ENCODE data around the gene AUNIP.

Gene AUNIP

DNA sequence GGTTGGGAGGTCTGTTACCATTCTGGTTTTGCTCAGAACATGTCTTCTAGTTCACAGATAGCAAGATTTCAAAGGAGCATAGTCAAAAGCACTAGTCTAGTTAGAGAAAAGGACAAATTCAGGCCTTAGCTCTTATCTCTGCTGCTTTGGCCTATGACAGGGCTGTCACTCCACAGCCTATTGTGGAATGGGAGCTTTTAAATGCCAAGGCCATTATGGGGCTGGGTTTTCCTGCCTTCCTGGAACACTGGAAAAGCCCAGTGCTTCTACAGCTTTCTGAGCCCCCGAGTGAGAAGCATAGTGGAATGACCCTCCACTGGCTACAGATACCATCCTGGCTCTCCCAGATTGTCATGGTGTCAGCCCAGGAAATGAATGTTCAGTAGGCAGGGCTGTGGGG is 30.2 kb downstream of the AUNIP start:
- Histone ChIP-seq H3K36me3 (ENCODE audit: control insufficient read depth, insufficient read depth, low read length) (peaks cover 37% of the 10 kb centered on the region), H3K27me3 (ENCODE audit: control insufficient read depth, insufficient read depth, low read length, poor library complexity, severe bottlenecking) (no peaks in the 10 kb centered on the region), H3K9me3 (ENCODE audit: control insufficient read depth, low read length) (no peaks in the 10 kb centered on the region), H3K27ac (ENCODE audit: insufficient read depth, low read depth, low read length, poor library complexity, severe bottlenecking) (no peak overlapping the region), H3K4me3 (ENCODE audit: insufficient read depth, low read depth, low read length) (no peak overlapping the region), H3K4me1 (ENCODE audit: control insufficient read depth, insufficient read depth, low read length) (no peaks in the 10 kb centered on the region)
- 77 to 91% methylated on average over 1 of the region's 1 CpG for WGBS, 2 experiments

DNA sequence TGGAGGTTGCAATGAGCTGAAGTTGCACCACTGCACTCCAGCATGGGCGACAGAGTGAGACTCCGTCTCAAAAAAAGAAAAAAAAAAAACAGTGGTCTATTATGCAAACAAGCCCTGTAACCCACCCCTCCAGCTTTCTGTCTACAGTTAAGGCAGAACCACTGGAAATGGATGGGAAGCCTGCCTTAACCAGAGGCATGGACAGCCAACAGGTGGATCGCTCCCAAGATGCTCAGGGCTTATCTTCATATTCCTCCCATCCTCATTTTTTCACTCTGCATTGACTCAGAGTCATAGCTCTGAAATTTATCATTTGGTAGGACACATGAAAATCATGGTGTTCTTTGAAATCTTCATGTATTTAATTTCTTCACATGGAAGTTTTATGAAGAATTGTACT is 30.8 kb downstream of the AUNIP start:
- H3K4me1 ChIP-seq (ENCODE audit: control insufficient read depth, insufficient read depth, low read length): no peaks in the 10 kb centered on the region
- no peaks in the 10 kb centered on the region for H3K9me3 ChIP-seq (ENCODE audit: control insufficient read depth, low read length)
- no peak overlapping the region for H3K27ac ChIP-seq (ENCODE audit: insufficient read depth, low read depth, low read length, poor library complexity, severe bottlenecking)
- H3K4me3 ChIP-seq (ENCODE audit: insufficient read depth, low read depth, low read length): no peak overlapping the region
- WGBS, 2 experiments: 85 to 87% methylated on average over 3 of the region's 3 CpGs
- H3K27me3 ChIP-seq (ENCODE audit: control insufficient read depth, insufficient read depth, low read length, poor library complexity, severe bottlenecking): no peaks in the 10 kb centered on the region
- H3K36me3 ChIP-seq (ENCODE audit: control insufficient read depth, insufficient read depth, low read length): peaks cover 32% of the 10 kb centered on the region

DNA sequence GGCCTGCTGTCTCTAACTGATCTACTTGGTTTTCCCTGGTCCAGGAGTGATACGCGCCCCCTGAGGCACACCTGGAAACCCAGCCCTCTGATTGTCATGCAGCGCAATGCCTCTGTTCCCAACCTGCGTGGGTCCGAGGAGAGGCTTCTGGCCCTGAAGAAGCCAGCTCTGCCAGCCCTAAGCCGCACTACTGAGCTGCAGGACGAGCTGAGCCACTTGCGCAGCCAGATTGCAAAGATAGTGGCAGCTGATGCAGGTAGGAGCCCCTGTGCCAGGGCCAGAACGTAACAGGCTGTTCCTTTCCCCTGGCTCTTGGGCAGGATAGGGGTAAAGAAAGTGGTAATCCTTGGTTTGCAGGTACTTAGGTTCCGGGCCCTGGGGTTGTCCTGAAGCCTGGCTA is 32.7 kb downstream of the AUNIP start:
- WGBS, 2 experiments: 94 to 96% methylated on average over 10 of the region's 10 CpGs
- H3K36me3 ChIP-seq (ENCODE audit: control insufficient read depth, insufficient read depth, low read length): peaks cover 18% of the 10 kb centered on the region
- H3K9me3 ChIP-seq (ENCODE audit: control insufficient read depth, low read length): no peaks in the 10 kb centered on the region
- H3K4me3 ChIP-seq (ENCODE audit: insufficient read depth, low read depth, low read length): no peak overlapping the region
- H3K4me1 ChIP-seq (ENCODE audit: control insufficient read depth, insufficient read depth, low read length): peaks cover under 1% of the 10 kb centered on the region
- H3K27ac ChIP-seq (ENCODE audit: insufficient read depth, low read depth, low read length, poor library complexity, severe bottlenecking): no peak overlapping the region
- H3K27me3 ChIP-seq (ENCODE audit: control insufficient read depth, insufficient read depth, low read length, poor library complexity, severe bottlenecking): peaks cover 5% of the 10 kb centered on the region

DNA sequence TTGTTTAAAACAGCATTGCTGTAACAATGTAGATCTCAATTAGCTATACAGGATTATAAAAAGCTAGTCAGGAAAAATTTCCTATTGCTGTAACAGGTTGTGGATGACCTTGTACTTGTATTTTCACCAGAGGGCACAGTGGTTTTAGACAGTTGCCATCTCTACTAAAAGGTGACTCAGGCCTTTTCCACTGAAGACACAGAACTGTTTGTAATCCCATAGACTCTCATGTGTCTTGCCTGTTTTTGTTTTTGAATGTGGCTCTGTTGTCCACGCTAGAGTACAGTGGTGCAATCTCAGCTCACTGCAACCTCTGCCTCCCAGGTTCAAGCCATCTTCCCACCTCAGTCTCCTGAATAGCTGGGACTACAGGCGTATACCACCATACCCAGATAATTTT is 33.7 kb downstream of the AUNIP start:
- Histone ChIP-seq H3K27ac (ENCODE audit: insufficient read depth, low read depth, low read length, poor library complexity, severe bottlenecking) (no peak overlapping the region), H3K27me3 (ENCODE audit: control insufficient read depth, insufficient read depth, low read length, poor library complexity, severe bottlenecking) (peaks cover 12% of the 10 kb centered on the region), H3K4me3 (ENCODE audit: insufficient read depth, low read depth, low read length) (no peak overlapping the region), H3K4me1 (ENCODE audit: control insufficient read depth, insufficient read depth, low read length) (peaks cover 8% of the 10 kb centered on the region), H3K9me3 (ENCODE audit: control insufficient read depth, low read length) (no peaks in the 10 kb centered on the region), H3K36me3 (ENCODE audit: control insufficient read depth, insufficient read depth, low read length) (peaks cover 12% of the 10 kb centered on the region)
- WGBS, 2 experiments: 94% methylated on average over 2 of the region's 2 CpGs

DNA sequence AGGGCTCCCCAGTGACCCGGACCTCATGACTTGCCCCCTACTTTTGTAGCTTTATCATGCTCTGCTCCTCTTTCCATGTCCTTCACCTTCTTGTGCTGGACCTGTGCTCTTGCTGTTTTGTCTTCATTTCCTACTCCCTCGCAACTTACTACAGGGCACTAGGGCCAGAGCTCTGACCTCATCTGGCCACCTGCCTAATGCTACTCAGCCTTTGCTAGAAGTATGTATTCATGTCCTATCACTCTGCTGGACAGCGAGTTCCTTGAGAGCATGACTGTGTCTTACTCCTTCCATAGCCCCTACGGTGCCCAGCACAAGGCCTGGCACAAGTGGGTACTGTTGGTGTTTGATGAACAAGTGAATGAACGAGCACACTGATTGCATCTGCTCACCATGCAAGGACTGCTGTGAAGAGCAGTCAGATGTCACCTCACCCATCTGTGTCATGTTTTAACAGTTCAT is 37.6 kb downstream of the AUNIP start:
- Histone ChIP-seq H3K36me3 (ENCODE audit: control insufficient read depth, insufficient read depth, low read length) (peaks cover 2% of the 10 kb centered on the region), H3K27me3 (ENCODE audit: control insufficient read depth, insufficient read depth, low read length, poor library complexity, severe bottlenecking) (peaks cover 12% of the 10 kb centered on the region), H3K9me3 (ENCODE audit: control insufficient read depth, low read length) (no peaks in the 10 kb centered on the region), H3K27ac (ENCODE audit: insufficient read depth, low read depth, low read length, poor library complexity, severe bottlenecking) (no peak overlapping the region), H3K4me3 (ENCODE audit: insufficient read depth, low read depth, low read length) (no peak overlapping the region), H3K4me1 (ENCODE audit: control insufficient read depth, insufficient read depth, low read length) (peaks cover 16% of the 10 kb centered on the region)
- WGBS, 2 experiments: 91 to 93% methylated on average over 5 of the region's 5 CpGs

DNA sequence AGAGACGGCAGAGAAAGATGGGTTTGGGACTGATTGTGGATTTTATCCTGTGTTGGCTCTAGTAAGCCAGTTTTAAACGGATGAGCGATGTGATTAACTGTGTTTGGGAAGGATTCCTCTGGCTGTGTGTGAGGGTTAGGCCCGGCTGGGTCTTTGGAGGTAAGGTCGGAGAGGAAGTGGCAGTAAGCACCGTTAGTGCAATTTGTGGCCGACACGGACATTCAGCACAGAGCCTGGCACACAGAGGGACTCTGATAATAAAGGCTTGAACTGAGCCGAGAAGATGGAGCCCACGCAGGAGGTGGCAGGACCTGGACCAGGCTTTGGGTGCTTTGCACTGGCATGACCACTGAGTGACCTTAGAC is 38.2 kb downstream of the AUNIP start:
- Histone ChIP-seq H3K27me3 (ENCODE audit: control insufficient read depth, insufficient read depth, low read length, poor library complexity, severe bottlenecking) (peaks cover 12% of the 10 kb centered on the region), H3K36me3 (ENCODE audit: control insufficient read depth, insufficient read depth, low read length) (no peaks in the 10 kb centered on the region), H3K4me1 (ENCODE audit: control insufficient read depth, insufficient read depth, low read length) (peaks cover 16% of the 10 kb centered on the region), H3K27ac (ENCODE audit: insufficient read depth, low read depth, low read length, poor library complexity, severe bottlenecking) (no peak overlapping the region), H3K9me3 (ENCODE audit: control insufficient read depth, low read length) (no peaks in the 10 kb centered on the region), H3K4me3 (ENCODE audit: insufficient read depth, low read depth, low read length) (peak overlapping the region; percentile 96)
- 68 to 70% methylated on average over 10 of the region's 10 CpGs for WGBS, 2 experiments

DNA sequence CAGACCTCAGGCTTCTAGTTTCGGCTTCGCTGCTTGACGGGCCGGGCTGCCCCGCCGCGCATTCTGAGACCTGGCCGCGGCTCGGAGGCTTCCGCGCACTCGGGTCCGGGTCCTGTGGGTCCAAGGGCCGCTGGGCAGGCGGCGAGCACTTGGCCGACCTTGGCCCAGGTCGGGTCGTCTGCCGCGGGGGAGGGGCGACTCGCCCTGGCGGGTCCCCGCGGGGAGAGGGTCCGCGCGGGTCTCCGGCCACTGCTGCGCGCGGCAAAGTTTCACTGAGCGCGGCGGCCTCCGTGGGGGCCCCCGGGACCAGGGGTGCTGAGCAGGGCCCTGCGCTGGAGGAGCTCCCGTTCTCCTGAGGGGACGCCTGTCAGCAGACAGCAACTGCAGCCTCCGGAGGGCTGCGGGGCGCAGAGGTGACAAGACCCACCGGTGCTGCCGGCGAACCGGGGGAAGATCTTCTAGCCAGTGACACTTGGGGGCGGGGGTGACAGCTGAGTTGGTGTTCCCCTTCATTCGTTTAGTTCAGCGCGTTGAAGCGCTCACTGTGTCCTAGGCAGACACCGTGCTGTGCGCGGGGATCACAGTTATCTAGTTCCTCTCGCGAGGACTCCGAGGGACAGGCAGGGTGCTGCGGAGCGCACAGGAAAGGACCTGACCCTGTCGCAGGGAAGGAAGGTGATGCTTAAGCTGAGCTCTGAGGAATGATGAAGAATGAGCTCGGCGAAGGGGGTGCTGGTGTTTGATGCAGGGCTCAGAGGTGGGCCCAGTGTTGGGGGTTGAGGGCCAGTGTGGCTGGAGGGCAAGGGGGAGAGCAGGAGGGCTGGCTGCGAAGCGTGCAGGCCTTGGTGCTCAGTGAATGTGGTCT is 38.8 kb downstream of the AUNIP start:
- Histone ChIP-seq H3K4me1 (ENCODE audit: control insufficient read depth, insufficient read depth, low read length) (peaks cover 16% of the 10 kb centered on the region), H3K9me3 (ENCODE audit: control insufficient read depth, low read length) (no peaks in the 10 kb centered on the region), H3K27me3 (ENCODE audit: control insufficient read depth, insufficient read depth, low read length, poor library complexity, severe bottlenecking) (peaks cover 12% of the 10 kb centered on the region), H3K4me3 (ENCODE audit: insufficient read depth, low read depth, low read length) (peak overlapping the region; percentile 96), H3K27ac (ENCODE audit: insufficient read depth, low read depth, low read length, poor library complexity, severe bottlenecking) (no peak overlapping the region), H3K36me3 (ENCODE audit: control insufficient read depth, insufficient read depth, low read length) (peaks cover 6% of the 10 kb centered on the region)
- 2 to 3% methylated on average over 67 of the region's 67 CpGs for whole genome bisulfite sequencing, 2 experiments

DNA sequence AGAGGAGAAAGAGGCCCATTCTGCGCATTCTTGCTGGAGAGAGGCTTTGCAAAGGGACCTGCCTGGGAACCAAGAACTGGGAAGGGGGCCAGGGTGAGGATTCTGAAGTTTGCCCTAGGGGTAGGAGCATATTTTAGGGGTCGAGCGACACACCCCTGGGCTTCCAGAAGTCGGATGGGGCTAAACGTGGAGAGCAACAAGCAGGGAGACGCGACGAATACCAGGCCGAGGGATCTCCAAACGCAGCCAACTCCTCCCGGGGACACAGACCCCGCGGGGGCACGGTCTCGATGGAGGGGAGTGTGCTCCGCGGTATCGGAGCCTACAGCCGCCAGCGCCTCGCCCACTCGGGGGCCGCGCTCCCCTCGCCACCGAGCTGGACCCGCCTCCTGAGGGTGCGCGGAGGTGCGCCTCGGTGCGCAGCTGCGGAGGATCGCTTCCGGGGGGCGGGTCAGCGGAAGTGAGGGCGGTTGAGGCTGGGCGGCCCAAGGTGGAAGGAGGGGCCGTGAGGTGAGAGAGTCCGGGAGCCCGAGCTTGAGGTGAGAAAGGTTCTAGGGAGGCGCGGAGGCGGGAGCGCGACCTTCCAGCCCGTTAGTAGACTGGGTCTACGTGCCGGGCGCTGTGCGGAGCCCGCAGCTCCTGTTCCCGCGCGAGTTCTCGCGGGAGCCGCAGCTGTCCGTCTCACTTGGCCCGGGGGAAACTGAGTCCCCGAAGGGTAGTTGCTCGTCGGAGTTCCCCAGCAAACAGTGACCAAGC is 39.6 kb downstream of the AUNIP start, which contains the start of gene MTFR1L:
MTFR1L (plus strand) TSS at position 464 of the 756 bp plus-strand sequence. CDS start 3,151 bp downstream, outside the sequence.
- no peaks in the 10 kb centered on the region for H3K9me3 ChIP-seq (ENCODE audit: control insufficient read depth, low read length)
- H3K4me1 ChIP-seq (ENCODE audit: control insufficient read depth, insufficient read depth, low read length): peaks cover 16% of the 10 kb centered on the region
- H3K27ac ChIP-seq (ENCODE audit: insufficient read depth, low read depth, low read length, poor library complexity, severe bottlenecking): peak within 1 kb of the TSS; percentile 76
- peaks cover 12% of the 10 kb centered on the region for H3K27me3 ChIP-seq (ENCODE audit: control insufficient read depth, insufficient read depth, low read length, poor library complexity, severe bottlenecking)
- 1% methylated on average over 64 of the region's 64 CpGs for WGBS, 2 experiments
- H3K36me3 ChIP-seq (ENCODE audit: control insufficient read depth, insufficient read depth, low read length): peaks cover 10% of the 10 kb centered on the region
- H3K4me3 ChIP-seq (ENCODE audit: insufficient read depth, low read depth, low read length): peak within 1 kb of the TSS; percentile 96

DNA sequence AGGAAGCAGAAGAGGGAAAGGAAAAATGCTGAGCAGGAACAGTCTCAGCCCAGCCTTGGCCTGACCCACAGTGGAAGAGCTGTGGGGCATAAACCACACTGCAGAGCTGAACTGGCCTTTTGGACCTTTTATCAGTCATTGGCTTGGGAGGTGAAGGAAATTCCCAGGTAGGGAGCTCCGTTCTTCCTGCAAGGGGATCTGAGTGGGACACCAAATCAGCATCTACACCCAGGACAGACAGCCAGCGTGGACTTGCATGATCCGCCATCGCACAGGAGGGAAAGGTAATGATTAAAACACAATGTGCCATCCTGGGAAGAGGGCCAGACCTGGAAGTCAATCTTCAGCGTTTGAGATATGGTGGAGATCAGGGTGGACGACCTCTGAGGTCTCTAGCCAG is 40.7 kb downstream of the AUNIP start:
- WGBS, 2 experiments: 87 to 90% methylated on average over 6 of the region's 6 CpGs
- Histone ChIP-seq H3K9me3 (ENCODE audit: control insufficient read depth, low read length) (no peaks in the 10 kb centered on the region), H3K4me3 (ENCODE audit: insufficient read depth, low read depth, low read length) (peak overlapping the region; percentile 96), H3K27ac (ENCODE audit: insufficient read depth, low read depth, low read length, poor library complexity, severe bottlenecking) (no peak overlapping the region), H3K27me3 (ENCODE audit: control insufficient read depth, insufficient read depth, low read length, poor library complexity, severe bottlenecking) (peaks cover 12% of the 10 kb centered on the region), H3K36me3 (ENCODE audit: control insufficient read depth, insufficient read depth, low read length) (peaks cover 14% of the 10 kb centered on the region), H3K4me1 (ENCODE audit: control insufficient read depth, insufficient read depth, low read length) (peaks cover 16% of the 10 kb centered on the region)

DNA sequence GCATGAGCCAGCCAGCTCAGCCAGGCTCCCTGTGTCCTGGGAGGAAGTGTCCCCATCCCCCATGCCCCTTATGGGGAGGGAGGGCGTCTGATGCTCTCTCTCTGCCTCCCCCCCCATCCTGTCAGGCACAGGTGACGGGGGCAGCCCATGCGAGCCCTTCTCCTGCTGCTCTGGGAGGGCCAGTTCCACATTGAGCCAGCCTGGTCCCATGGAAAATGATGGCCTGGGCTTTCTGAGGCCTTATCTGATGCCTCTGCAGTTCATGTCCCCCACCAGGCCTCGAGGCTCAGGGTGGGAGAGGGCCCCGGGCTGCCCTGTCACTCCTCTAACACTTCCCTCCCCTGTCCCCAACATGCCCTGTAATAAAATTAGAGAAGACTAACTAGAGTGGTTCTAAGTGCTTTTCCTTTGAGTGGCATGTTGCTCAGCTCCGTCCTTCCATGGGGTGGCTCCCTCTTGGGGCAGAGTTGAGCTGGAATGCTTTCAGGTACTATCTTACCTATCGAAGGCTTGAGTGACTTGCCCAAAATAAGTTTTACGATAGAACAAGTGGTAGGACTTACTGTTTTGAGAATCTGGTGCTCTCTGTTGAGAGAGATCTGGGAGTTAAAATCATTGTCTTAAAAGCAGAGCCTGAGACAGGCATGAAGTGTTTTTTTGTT is 41.3 kb downstream of the AUNIP start:
- Histone ChIP-seq H3K27ac (ENCODE audit: insufficient read depth, low read depth, low read length, poor library complexity, severe bottlenecking) (no peak overlapping the region), H3K4me3 (ENCODE audit: insufficient read depth, low read depth, low read length) (no peak overlapping the region), H3K9me3 (ENCODE audit: control insufficient read depth, low read length) (no peaks in the 10 kb centered on the region), H3K4me1 (ENCODE audit: control insufficient read depth, insufficient read depth, low read length) (peaks cover 16% of the 10 kb centered on the region), H3K27me3 (ENCODE audit: control insufficient read depth, insufficient read depth, low read length, poor library complexity, severe bottlenecking) (peaks cover 12% of the 10 kb centered on the region), H3K36me3 (ENCODE audit: control insufficient read depth, insufficient read depth, low read length) (peaks cover 14% of the 10 kb centered on the region)
- 59 to 63% methylated on average over 8 of the region's 8 CpGs for WGBS, 2 experiments

All from ectodermal cell (in vitro differentiated cells).